Upper lobe of right lung (tissue), 1 donor: ENCODE data around the gene REEP3. TPM values are rescaled to one million over a fixed set of nuclear protein-coding genes. Genes with fewer than 3 reads are reported as not detected.

Experiments
- ATAC-seq: fragments of 200-7000 bp; cut with Tn5 transposase; one replicate; pipeline ENCODE4 v1.9.1; 2020; ENCODE audit warnings: mild to moderate bottlenecking, moderate library complexity
- DNase-seq: peaks from one replicate; pipeline ENCODE4 v3.0.0-alpha.2; 2020
- H3K27ac ChIP-seq: fragments of 200-600 bp; one replicate; pipeline ENCODE4 v1.8.0; 2022
- H3K27me3 ChIP-seq: fragments of 200-600 bp; one replicate; pipeline ENCODE4 v1.8.0; 2022; ENCODE audit warnings: mild to moderate bottlenecking
- H3K36me3 ChIP-seq: fragments of 200-600 bp; one replicate; pipeline ENCODE4 v1.8.0; 2022
- H3K4me1 ChIP-seq: fragments of 200-600 bp; one replicate; pipeline ENCODE4 v1.8.0; 2022
- H3K4me3 ChIP-seq: fragments of 200-600 bp; one replicate; pipeline ENCODE4 v1.8.0; 2022; ENCODE audit warnings: mild to moderate bottlenecking
- H3K9me3 ChIP-seq: fragments of 200-600 bp; one replicate; pipeline ENCODE4 v1.8.0; 2022
- CTCF ChIP-seq: fragments of 200-600 bp; IDR thresholded peaks from one replicate; pipeline ENCODE4 v1.8.0; 2022; ENCODE audit warnings: antibody characterized with exemption
- intact Hi-C: fragments of 100-400 bp; cut with DNase I; formaldehyde crosslinking; loops from one replicate; pipeline ENCODE4 v1.11.0; 2022
- total RNA-seq: library from RNA; stranded (reverse); fragmentation: NEBNext Ultra II Directional; extraction: Animal tissue kit (Norgen Biotek cat#: 25700); gene quantifications from one replicate; pipeline ENCODE4 v1.2.1, GENCODE V29; 2021
- donor health status: DM: no; HTN: yes; CAD: no; lungs with severe emphysema.

Gene REEP3
- total RNA-seq, 1 donor from 2014 or later, result 57.1 TPM

- H3K36me3 ChIP-seq, result no peaks in the 10 kb centered on the region
- TF ChIP-seq CTCF, result no peak
- ATAC-seq (no peak), DNase-seq (no peak)
- H3K27me3 ChIP-seq, result no peaks in the 10 kb centered on the region
- no peaks in the 10 kb centered on the region for H3K9me3 ChIP-seq
- intact Hi-C loops, result no loop called here
- H3K4me1 ChIP-seq, result no peaks in the 10 kb centered on the region
- no peak overlapping the region for H3K27ac ChIP-seq
- no peak overlapping the region for H3K4me3 ChIP-seq
These were observed 19.2 kb upstream of the REEP3 start for GRCh38 chr10:63501954-63502353.

- TF ChIP-seq CTCF, result no peak
- H3K4me3 ChIP-seq, result no peak overlapping the region
- H3K4me1 ChIP-seq, result no peaks in the 10 kb centered on the region
- DNase-seq (no peak), ATAC-seq (no peak)
- no peaks in the 10 kb centered on the region for H3K36me3 ChIP-seq
- intact Hi-C loops, result no loop called here
- H3K27me3 ChIP-seq, result no peaks in the 10 kb centered on the region
- H3K9me3 ChIP-seq, result no peaks in the 10 kb centered on the region
- no peak overlapping the region for H3K27ac ChIP-seq
These were observed 18.4 kb upstream of the REEP3 start for GRCh38 chr10:63502832-63503231.

- Histone ChIP-seq H3K4me3 (no peak overlapping the region), H3K4me1 (no peaks in the 10 kb centered on the region), H3K27ac (no peak overlapping the region), H3K27me3 (no peaks in the 10 kb centered on the region), H3K36me3 (no peaks in the 10 kb centered on the region), H3K9me3 (no peaks in the 10 kb centered on the region)
- intact Hi-C loops, result no loop called here
- ATAC-seq, result no peak
- no peak for TF ChIP-seq CTCF
- DNase-seq, result no peak
These were observed 17.8 kb upstream of the REEP3 start for GRCh38 chr10:63503395-63503794.

GRCh38 chr10:63504145-63504881 is 16.9 kb upstream of the REEP3 start:
- intact Hi-C loops, result no loop called here
- ATAC-seq (no peak), DNase-seq (no peak)
- Histone ChIP-seq H3K27me3 (no peaks in the 10 kb centered on the region), H3K27ac (no peak overlapping the region), H3K4me3 (no peak overlapping the region), H3K9me3 (no peaks in the 10 kb centered on the region), H3K4me1 (no peaks in the 10 kb centered on the region), H3K36me3 (no peaks in the 10 kb centered on the region)
- no peak for TF ChIP-seq CTCF

GRCh38 chr10:63505562-63505961 is 15.6 kb upstream of the REEP3 start:
- Histone ChIP-seq H3K4me1 (no peaks in the 10 kb centered on the region), H3K9me3 (no peaks in the 10 kb centered on the region), H3K36me3 (no peaks in the 10 kb centered on the region), H3K27me3 (no peaks in the 10 kb centered on the region), H3K27ac (no peak overlapping the region), H3K4me3 (no peak overlapping the region)
- DNase-seq (no peak), ATAC-seq (no peak)
- intact Hi-C loops, result no loop called here
- no peak for TF ChIP-seq CTCF

- Histone ChIP-seq H3K36me3 (no peaks in the 10 kb centered on the region), H3K4me3 (no peak overlapping the region), H3K27ac (no peak overlapping the region), H3K9me3 (no peaks in the 10 kb centered on the region), H3K27me3 (no peaks in the 10 kb centered on the region), H3K4me1 (no peaks in the 10 kb centered on the region)
- DNase-seq (no peak), ATAC-seq (no peak)
- TF ChIP-seq CTCF, result no peak
- intact Hi-C loops, result no loop called here
These were observed 14.6 kb upstream of the REEP3 start for GRCh38 chr10:63506554-63506953.
